ENCODE data around the gene ZNF473. TPM values are rescaled to one million over a fixed set of nuclear protein-coding genes. Genes with fewer than 3 reads are reported as not detected.
"Not testable (repeated sequence)": the region's sequence is repeated elsewhere in the genome, so short reads cannot be mapped to it uniquely, and the experiment has no call there.

Gene ZNF473
- total and polyA plus RNA-seq, 2 experiments from 2014 or later, result 5.0 to 12.5 TPM

- H3F3A ChIP-seq (ENCODE audit: insufficient read depth); H3K4me1 ChIP-seq (ENCODE audit: insufficient read depth); H3K79me2 ChIP-seq (ENCODE audit: insufficient read depth); in situ Hi-C loops (cut with MboI); H3K27ac ChIP-seq; H4K20me1 ChIP-seq (ENCODE audit: insufficient read depth); H2AFZ ChIP-seq; H3K27me3 ChIP-seq (replicated peaks; ENCODE audit: insufficient read depth); H3K9me3 ChIP-seq (ENCODE audit: low read depth); H3K9me2 ChIP-seq (ENCODE audit: insufficient read depth); H3K4me3 ChIP-seq; H3K36me3 ChIP-seq (ENCODE audit: low read depth); H3K9ac ChIP-seq; H3K4me2 ChIP-seq (ENCODE audit: unreplicated experiment); DNase-seq: not testable (repeated sequence)
- no CpG with 5 or more reads among the region's 13 CpGs for WGBS, 2 experiments (ENCODE audit: low coverage in 1 of 2, low lambda C conversion rate in 2 of 2, missing lambda C conversion rate in 2 of 2)
Observed at GRCh38 chr19:50100946-50101345, 75.1 kb downstream of the ZNF473 start.

Other genes starting within 250 kb of the ZNF473 start
- gene FUZ, start 212.7 kb upstream of the ZNF473 start, total RNA-seq (2014; rRNA removed; shearing (Covaris generic)), result 17.7 and 21.1 TPM in 2 replicates
- 11.7 and 15.1 TPM in 2 replicates for gene FUZ, start 212.7 kb upstream of the ZNF473 start, polyA plus RNA-seq (2016; fragmentation: Nextera tagmentation; extraction: Ambion mirVana)
- 21.8 and 24.2 TPM in 2 replicates for gene MED25, start 207.7 kb upstream of the ZNF473 start, total RNA-seq (2014; rRNA removed; shearing (Covaris generic))
- gene MED25, start 207.7 kb upstream of the ZNF473 start, polyA plus RNA-seq (2016; fragmentation: Nextera tagmentation; extraction: Ambion mirVana), result 17.4 and 21.9 TPM in 2 replicates
- gene PTOV1, start 174.8 kb upstream of the ZNF473 start, total RNA-seq (2014; rRNA removed; shearing (Covaris generic)), result 53.1 and 88.0 TPM in 2 replicates
- 88.9 and 91.7 TPM in 2 replicates for gene PTOV1, start 174.8 kb upstream of the ZNF473 start, polyA plus RNA-seq (2016; fragmentation: Nextera tagmentation; extraction: Ambion mirVana)
- gene PNKP, start 158.4 kb upstream of the ZNF473 start, total RNA-seq (2014; rRNA removed; shearing (Covaris generic)), result 31.5 and 35.9 TPM in 2 replicates
- 32.7 and 42.2 TPM in 2 replicates for gene PNKP, start 158.4 kb upstream of the ZNF473 start, polyA plus RNA-seq (2016; fragmentation: Nextera tagmentation; extraction: Ambion mirVana)
- 11.6 and 17.3 TPM in 2 replicates for gene AKT1S1, start 148.7 kb upstream of the ZNF473 start, total RNA-seq (2014; rRNA removed; shearing (Covaris generic))
- 60.4 and 65.2 TPM in 2 replicates for gene AKT1S1, start 148.7 kb upstream of the ZNF473 start, polyA plus RNA-seq (2016; fragmentation: Nextera tagmentation; extraction: Ambion mirVana)
- 6.3 and 6.6 TPM in 2 replicates for gene TBC1D17, start 148.3 kb upstream of the ZNF473 start, total RNA-seq (2014; rRNA removed; shearing (Covaris generic))
- gene TBC1D17, start 148.3 kb upstream of the ZNF473 start, polyA plus RNA-seq (2016; fragmentation: Nextera tagmentation; extraction: Ambion mirVana), result 32.4 and 33.0 TPM in 2 replicates
- gene IL4I1, start 129.1 kb upstream of the ZNF473 start, total RNA-seq (2014; rRNA removed; shearing (Covaris generic)), result not detected in 2 replicates
- gene IL4I1, start 129.1 kb upstream of the ZNF473 start, polyA plus RNA-seq (2016; fragmentation: Nextera tagmentation; extraction: Ambion mirVana), result 0.66 and 0.91 TPM in 2 replicates
- gene ATF5, start 96.8 kb upstream of the ZNF473 start, total RNA-seq (2014; rRNA removed; shearing (Covaris generic)), result 8.9 and 19.1 TPM in 2 replicates
- 8.0 and 8.9 TPM in 2 replicates for gene ATF5, start 96.8 kb upstream of the ZNF473 start, polyA plus RNA-seq (2016; fragmentation: Nextera tagmentation; extraction: Ambion mirVana)
- gene NUP62, start 96.5 kb upstream of the ZNF473 start, total RNA-seq (2014; rRNA removed; shearing (Covaris generic)), result 35.1 and 41.6 TPM in 2 replicates
- 38.4 and 38.5 TPM in 2 replicates for gene NUP62, start 96.5 kb upstream of the ZNF473 start, polyA plus RNA-seq (2016; fragmentation: Nextera tagmentation; extraction: Ambion mirVana)
- gene SIGLEC11, start 64.8 kb upstream of the ZNF473 start, total RNA-seq (2014; rRNA removed; shearing (Covaris generic)), result not detected in 2 replicates
- not detected in 2 replicates for gene SIGLEC11, start 64.8 kb upstream of the ZNF473 start, polyA plus RNA-seq (2016; fragmentation: Nextera tagmentation; extraction: Ambion mirVana)
- gene VRK3, start 633 bp upstream of the ZNF473 start, total RNA-seq (2014; rRNA removed; shearing (Covaris generic)), result 25.4 and 45.6 TPM in 2 replicates
- 30.8 and 32.2 TPM in 2 replicates for gene VRK3, start 633 bp upstream of the ZNF473 start, polyA plus RNA-seq (2016; fragmentation: Nextera tagmentation; extraction: Ambion mirVana)
- not detected in 2 replicates for gene IZUMO2, start 137.3 kb downstream of the ZNF473 start, total RNA-seq (2014; rRNA removed; shearing (Covaris generic))
- gene IZUMO2, start 137.3 kb downstream of the ZNF473 start, polyA plus RNA-seq (2016; fragmentation: Nextera tagmentation; extraction: Ambion mirVana), result not detected in 2 replicates
- gene MYH14, start 177.6 kb downstream of the ZNF473 start, total RNA-seq (2014; rRNA removed; shearing (Covaris generic)), result not detected in 2 replicates
- not detected in 2 replicates for gene MYH14, start 177.6 kb downstream of the ZNF473 start, polyA plus RNA-seq (2016; fragmentation: Nextera tagmentation; extraction: Ambion mirVana)